Left ventricle myocardium inferior (tissue), 1 donor: Measurements from ENCODE around the gene STOML1. TPM values are rescaled to one million over a fixed set of nuclear protein-coding genes. Genes with fewer than 3 reads are reported as not detected.
A peak's percentile ranks its signal among the peaks of the same experiment; 100 is the strongest.

ENCODE experiments used
- DNase-seq: peaks from one replicate; pipeline ENCODE4 v3.0.0-alpha.2; 2020
- H3K27ac ChIP-seq: fragments of 200-600 bp; replicated peaks from 2 replicates; pipeline ENCODE4 v1.8.0; 2021
- H3K27me3 ChIP-seq: fragments of 200-600 bp; 2 replicates; pipeline ENCODE4 v1.8.0; 2021; ENCODE audit warnings: low read depth
- H3K36me3 ChIP-seq: fragments of 200-600 bp; 2 replicates; pipeline ENCODE4 v1.8.0; 2021
- H3K4me1 ChIP-seq: fragments of 200-600 bp; 2 replicates; pipeline ENCODE4 v1.8.0; 2021
- H3K4me3 ChIP-seq: fragments of 200-600 bp; 2 replicates; pipeline ENCODE4 v1.8.0; 2021; ENCODE audit warnings: mild to moderate bottlenecking, moderate library complexity
- H3K9me3 ChIP-seq: fragments of 200-600 bp; replicated peaks from 2 replicates; pipeline ENCODE4 v1.8.0; 2021
- CTCF ChIP-seq: fragments of 200-600 bp; IDR thresholded peaks from 2 replicates; pipeline ENCODE4 v1.8.0; 2021; ENCODE audit warnings: antibody characterized with exemption, mild to moderate bottlenecking, borderline replicate concordance
- intact Hi-C: fragments of 100-400 bp; cut with micrococcal nuclease; formaldehyde crosslinking; loops from one replicate; pipeline ENCODE4 v1.11.0; 2022
- total RNA-seq: library from RNA; stranded (reverse); fragmentation: NEBNext Ultra II Directional; extraction: Animal tissue kit (Norgen Biotek cat#: 25700); gene quantifications from one replicate; pipeline ENCODE4 v1.2.1, GENCODE V29; 2021
- donor health status: DM: no; HTN: yes; CAD: no; lungs with severe emphysema.

Gene STOML1
- total RNA-seq, 1 donor from 2014 or later = 26.1 TPM

GRCh38 chr15:73947651-73948050 lies 44.4 kb downstream of the STOML1 start:
- H3K27ac ChIP-seq = no peak overlapping the region
- no peaks in the 10 kb centered on the region for H3K9me3 ChIP-seq
- H3K4me3 ChIP-seq = no peak overlapping the region
- no peak for TF ChIP-seq CTCF
- H3K36me3 ChIP-seq = peaks cover 14% of the 10 kb centered on the region
- intact Hi-C loops = no loop called here
- peaks cover 36% of the 10 kb centered on the region for H3K4me1 ChIP-seq
- H3K27me3 ChIP-seq = no peaks in the 10 kb centered on the region
- DNase-seq = peak; percentile 5

GRCh38 chr15:73946795-73947370 lies 45.2 kb downstream of the STOML1 start:
- no peak overlapping the region for H3K27ac ChIP-seq
- peak; percentile 12 for DNase-seq
- H3K27me3 ChIP-seq = no peaks in the 10 kb centered on the region
- no peak overlapping the region for H3K4me3 ChIP-seq
- peaks cover 14% of the 10 kb centered on the region for H3K36me3 ChIP-seq
- intact Hi-C loops = no loop called here
- no peaks in the 10 kb centered on the region for H3K9me3 ChIP-seq
- H3K4me1 ChIP-seq = peaks cover 35% of the 10 kb centered on the region
- no peak for TF ChIP-seq CTCF

- H3K27ac ChIP-seq = no peak overlapping the region
- peaks cover 14% of the 10 kb centered on the region for H3K36me3 ChIP-seq
- H3K4me1 ChIP-seq = peaks cover 35% of the 10 kb centered on the region
- DNase-seq = peak; percentile 11
- intact Hi-C loops = no loop called here
- no peak overlapping the region for H3K4me3 ChIP-seq
- H3K27me3 ChIP-seq = no peaks in the 10 kb centered on the region
- no peak for TF ChIP-seq CTCF
- no peaks in the 10 kb centered on the region for H3K9me3 ChIP-seq
Observed at GRCh38 chr15:73946046-73946721, 45.9 kb downstream of the STOML1 start.

GRCh38 chr15:73945130-73945508 lies 47.0 kb downstream of the STOML1 start:
- Histone ChIP-seq H3K4me1 (peaks cover 35% of the 10 kb centered on the region), H3K9me3 (no peaks in the 10 kb centered on the region), H3K27me3 (no peaks in the 10 kb centered on the region), H3K27ac (peak overlapping the region; percentile 50), H3K4me3 (no peak overlapping the region), H3K36me3 (peaks cover 14% of the 10 kb centered on the region)
- TF ChIP-seq CTCF = no peak
- intact Hi-C loops = no loop called here
- no peak for DNase-seq

GRCh38 chr15:73944161-73945129 lies 47.6 kb downstream of the STOML1 start:
- Histone ChIP-seq H3K27me3 (no peaks in the 10 kb centered on the region), H3K27ac (peak overlapping the region; percentile 50), H3K4me1 (peaks cover 42% of the 10 kb centered on the region), H3K9me3 (no peaks in the 10 kb centered on the region), H3K4me3 (no peak overlapping the region), H3K36me3 (peaks cover 14% of the 10 kb centered on the region)
- TF ChIP-seq CTCF = no peak
- DNase-seq = no peak
- intact Hi-C loops = no loop called here
